NCI-H2196 treated with DMSO at 0.1 percent for 48 hours (cell line): Measurements from ENCODE around the gene STX2.
A peak's percentile ranks its signal among the peaks of the same experiment; 100 is the strongest.
"Not testable (repeated sequence)": the region's sequence is repeated elsewhere in the genome, so short reads cannot be mapped to it uniquely, and the experiment has no call there.

Source experiments
- DNase-seq: peaks from one replicate; lab custom pipeline; 2025; ENCODE audit not compliant: unreplicated experiment; lab: John Stamatoyannopoulos, UW

Gene STX2

DNA sequence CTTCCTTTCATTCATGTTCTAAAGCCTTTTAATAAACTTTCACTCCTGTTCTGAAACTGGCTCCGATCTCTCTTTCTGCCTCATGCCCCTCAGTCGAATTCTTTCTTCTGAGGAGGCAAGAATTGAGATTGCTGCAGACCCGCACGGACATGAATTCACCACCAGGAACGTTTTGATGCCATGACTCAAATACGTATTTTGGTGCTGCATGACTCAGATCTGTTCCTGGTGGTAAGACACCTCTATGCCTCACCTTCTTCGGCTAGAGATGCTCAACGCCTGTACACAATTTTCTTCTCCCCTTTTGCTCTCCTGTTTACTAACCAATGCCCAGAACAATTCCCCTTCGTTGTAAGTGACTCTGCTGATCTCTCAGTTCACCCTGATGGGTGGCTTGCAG, 70.9 kb downstream of the STX2 start:
- no peak for DNase-seq

- DNase-seq, result no peak
These were observed 72.6 kb downstream of the STX2 start for GRCh38 chr12:130766470-130766869.

- no peak for DNase-seq
These were observed 73.8 kb downstream of the STX2 start for GRCh38 chr12:130765186-130765659.

GRCh38 chr12:130764475-130765185, 74.4 kb downstream of the STX2 start:
- DNase-seq, result no peak

GRCh38 chr12:130764073-130764472, 75.0 kb downstream of the STX2 start:
- DNase-seq, result no peak

GRCh38 chr12:130762319-130762675, 76.8 kb downstream of the STX2 start:
- no peak for DNase-seq

GRCh38 chr12:130761537-130762318, 77.3 kb downstream of the STX2 start:
- peak; percentile 23 for DNase-seq

- no peak for DNase-seq
These were observed 84.7 kb downstream of the STX2 start for GRCh38 chr12:130754234-130754901.

DNA sequence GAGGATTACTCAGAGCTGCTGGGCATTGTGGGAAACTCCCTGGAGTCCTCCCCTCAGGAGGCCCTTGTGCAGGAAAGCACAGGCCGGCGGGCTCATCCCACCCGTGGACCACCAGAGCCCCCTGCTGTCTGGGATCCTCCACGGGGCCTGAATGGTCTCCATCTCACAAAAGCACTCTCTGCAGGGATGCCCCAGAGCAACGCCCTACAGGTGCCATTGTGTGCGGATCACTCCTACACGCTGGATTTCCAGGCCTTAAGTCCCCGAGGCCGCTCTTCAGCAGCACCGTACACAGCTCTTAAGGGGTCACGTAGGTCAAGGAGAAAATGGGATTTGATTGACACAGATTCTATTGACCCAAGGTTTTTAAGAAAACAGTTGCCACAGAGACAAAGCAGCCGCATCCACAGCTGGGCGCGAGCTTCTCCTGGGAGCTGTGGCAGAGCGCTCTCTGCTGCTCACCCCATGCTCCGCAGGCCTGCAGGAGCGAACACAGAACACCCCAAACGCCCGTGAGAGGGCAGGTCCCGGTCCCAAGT, 86.3 kb downstream of the STX2 start:
- no peak for DNase-seq

- not testable (repeated sequence) for DNase-seq
These were observed 87.0 kb downstream of the STX2 start for GRCh38 chr12:130752037-130752436.

GRCh38 chr12:130748786-130749185, 90.3 kb downstream of the STX2 start:
- no peak for DNase-seq

GRCh38 chr12:130747867-130748740, 90.9 kb downstream of the STX2 start:
- peak; percentile 75 for DNase-seq

GRCh38 chr12:130746546-130746945, 92.5 kb downstream of the STX2 start:
- DNase-seq, result no peak

DNA sequence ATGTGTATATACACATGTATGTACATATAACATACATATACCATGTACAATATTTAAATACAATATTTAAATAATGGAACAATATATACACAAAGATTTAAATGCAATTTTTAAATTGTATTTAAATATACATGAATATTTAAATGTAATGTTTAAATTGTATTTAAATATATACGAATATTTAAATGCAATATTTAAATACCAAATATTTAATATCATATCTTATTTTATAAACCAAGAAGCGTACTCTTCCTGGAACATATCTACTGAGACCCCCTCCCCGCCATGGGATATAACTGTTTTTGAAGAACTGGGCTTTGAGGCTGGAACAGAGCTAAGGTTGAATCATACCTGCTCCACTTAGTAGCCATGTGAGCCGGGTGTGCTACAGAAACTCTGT, 93.1 kb downstream of the STX2 start:
- DNase-seq, result no peak

- no peak for DNase-seq
These were observed 94.8 kb downstream of the STX2 start for GRCh38 chr12:130744274-130744673.

DNA sequence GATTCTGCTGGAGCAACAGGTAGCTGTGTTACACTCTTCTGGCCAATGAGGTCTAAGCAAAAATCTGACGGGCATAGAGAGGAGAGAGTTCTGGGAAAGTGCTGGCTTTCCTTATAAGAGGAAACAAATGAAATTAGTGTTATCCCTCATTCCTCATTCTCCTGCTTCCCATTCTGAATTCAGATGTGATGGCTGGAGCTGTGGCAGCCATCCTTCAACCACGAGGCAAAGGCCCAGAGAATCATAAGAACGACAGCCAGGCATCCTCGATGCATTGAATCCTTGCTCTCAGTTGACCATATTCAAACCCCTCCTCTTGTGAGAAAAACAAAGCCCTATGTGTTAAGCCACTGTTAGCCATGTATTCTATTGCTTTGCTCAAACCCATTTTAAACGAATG, 95.4 kb downstream of the STX2 start:
- DNase-seq, result no peak

DNA sequence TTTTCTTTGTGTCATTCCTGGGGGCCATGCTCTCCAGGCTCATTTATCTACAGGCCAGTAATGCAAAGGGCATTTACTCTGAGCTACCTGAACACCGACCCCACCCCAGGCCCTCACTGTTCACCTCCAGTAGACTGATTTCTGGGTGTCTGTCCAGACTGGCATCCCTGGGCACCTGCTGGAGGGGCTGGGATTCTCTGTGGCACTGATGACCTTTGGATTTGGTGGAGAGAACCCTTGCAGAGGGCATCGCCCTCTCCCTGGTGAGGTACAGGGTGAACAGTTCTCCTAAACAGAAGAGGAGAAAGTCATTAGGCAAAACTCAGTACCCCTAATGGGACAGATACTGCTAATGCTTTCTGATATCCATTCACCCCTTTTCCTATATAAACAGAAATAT, 95.9 kb downstream of the STX2 start:
- no peak for DNase-seq

DNA sequence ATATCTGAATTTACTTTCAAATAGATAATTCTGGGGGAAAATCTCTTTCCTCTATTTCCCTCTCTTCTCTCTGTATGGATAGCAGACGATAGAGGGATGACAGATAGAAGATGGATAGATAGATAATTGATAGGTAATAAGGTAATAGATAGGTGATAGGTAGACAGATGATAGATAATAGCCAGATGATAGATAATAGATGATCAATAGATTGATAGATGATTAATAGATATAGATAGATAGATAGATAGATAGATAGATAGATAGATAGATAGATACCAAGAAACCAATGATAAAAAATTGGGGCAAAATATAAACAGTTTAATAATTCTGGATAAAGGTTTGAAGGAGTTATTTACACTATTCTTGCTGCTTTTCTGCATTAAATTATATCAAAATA, 96.3 kb downstream of the STX2 start:
- no peak for DNase-seq

GRCh38 chr12:130742112-130742511, 96.9 kb downstream of the STX2 start:
- no peak for DNase-seq
